PC-3 (cell line): Measurements from ENCODE around the gene CIZ1.

Experiments
- CTCF ChIP-seq: fragments of 300-600 bp; sonication (generic); conservative IDR thresholded peaks from 2 replicates; pipeline ENCODE4 v1.5.1; 2017; ENCODE audit warnings: antibody characterized with exemption, low read depth, mild to moderate bottlenecking, low read length
- EZH2 ChIP-seq: fragments of 300-600 bp; sonication (generic); IDR thresholded peaks from one replicate; pipeline ENCODE4 v1.6.1; 2017; ENCODE audit warnings: antibody characterized with exemption, mild to moderate bottlenecking, low read length; ENCODE audit not compliant: unreplicated experiment

- TF ChIP-seq CTCF (no peak), EZH2 (no peak)
Observed at GRCh38 chr9:128211186-128211980, 20.0 kb upstream of the CIZ1 start.
